EH (cell line): ENCODE measurements around the gene GPRASP2.

Experiments used
- DNase-seq: peaks from one replicate; pipeline ENCODE4 v3.0.0-alpha.2; 2015; ENCODE audit warnings: low read depth

Gene GPRASP2

DNA sequence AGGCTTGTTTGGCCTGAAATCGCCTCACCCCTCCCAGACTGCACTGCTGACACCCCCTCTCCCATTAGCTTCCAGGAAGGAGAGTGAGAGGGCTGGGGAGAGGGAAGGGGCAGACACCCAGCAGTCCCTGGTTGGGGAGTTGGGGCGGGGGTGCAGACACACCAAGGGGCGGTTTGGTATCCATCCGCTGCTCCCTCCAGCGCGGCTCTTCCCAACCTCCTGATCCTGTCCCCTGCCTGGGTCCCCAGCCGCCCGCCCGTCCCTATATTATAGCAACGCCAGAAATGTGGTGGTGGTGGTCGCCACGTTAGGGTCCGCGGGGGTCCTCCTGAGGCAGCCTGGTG is 33.2 kb downstream of the GPRASP2 start:
- DNase-seq = no peak

DNA sequence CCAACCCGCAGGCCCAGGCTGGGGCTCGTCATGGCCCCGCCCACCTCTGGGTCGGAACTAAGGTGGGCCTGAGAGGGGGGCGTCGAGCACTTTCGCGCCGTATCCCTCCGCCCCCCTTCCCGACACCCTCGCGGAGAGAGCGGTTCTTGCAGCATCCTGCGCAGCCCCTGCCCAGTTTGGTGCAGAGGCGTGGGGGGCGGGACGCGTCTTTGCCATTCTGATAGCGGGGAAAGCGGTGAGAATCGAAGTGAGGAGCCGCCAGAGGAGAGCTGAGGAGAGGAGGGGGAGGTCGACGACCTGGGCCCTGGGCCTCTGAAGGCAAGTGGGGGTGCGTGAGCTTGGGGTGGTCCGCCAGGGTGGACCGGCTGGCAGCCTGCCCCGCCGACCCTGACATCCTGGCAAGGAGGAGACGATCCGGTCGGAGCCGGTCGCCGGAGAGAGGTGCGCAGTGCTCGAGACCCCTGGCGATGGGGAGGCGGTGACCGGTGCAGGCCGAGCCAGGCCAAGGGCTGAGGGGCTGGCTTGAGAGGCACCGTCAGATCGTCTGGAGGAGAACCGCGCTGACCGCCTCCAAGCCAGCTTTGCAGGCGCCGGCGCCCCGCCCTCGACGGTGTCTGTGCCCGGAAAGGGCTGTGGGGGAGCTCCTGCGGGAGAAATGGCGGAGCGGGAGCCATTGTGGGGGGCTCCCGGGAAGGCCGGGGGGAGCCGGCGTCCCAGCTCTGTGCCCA is 33.8 kb downstream of the GPRASP2 start:
- DNase-seq = peak; percentile 25

DNA sequence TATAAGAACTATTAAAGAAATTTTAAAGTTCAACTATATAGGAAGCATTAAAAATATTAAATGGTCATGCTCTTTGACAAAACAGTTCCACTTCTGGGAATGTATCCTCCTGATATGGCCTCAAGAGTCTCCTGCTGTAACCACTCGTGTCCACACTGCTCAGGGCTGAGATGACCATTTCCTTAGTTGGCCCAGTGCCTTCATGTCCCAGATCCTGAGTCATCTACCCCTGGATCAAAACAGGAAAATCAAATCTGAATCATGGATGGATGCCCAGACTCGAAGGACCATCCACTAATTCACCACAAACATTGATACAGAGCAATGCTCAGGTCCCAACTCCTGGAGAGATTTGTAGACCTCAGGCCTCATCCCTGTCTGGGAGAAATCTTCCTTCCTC is 53.0 kb downstream of the GPRASP2 start:
- peak; percentile 85 for DNase-seq

DNA sequence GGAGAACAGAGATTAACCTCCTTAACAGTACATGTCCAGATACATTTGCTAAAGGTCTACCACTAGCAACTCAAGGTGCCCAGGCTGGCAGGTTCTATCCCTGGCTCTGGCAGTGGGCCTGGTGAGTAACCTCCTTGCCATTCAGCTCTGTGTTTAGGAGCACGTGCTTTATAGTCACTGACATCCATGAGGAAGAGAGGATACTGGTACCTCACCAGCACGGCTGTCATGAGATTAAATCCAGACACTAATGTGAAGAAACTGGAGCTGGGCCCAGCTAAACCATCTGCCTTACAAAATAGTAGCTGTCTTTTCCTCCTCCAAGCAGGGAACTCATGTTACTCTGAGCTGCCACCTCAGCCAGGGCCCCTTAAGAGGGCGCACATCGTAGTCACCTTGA is 53.6 kb downstream of the GPRASP2 start:
- DNase-seq = peak; percentile 77

DNA sequence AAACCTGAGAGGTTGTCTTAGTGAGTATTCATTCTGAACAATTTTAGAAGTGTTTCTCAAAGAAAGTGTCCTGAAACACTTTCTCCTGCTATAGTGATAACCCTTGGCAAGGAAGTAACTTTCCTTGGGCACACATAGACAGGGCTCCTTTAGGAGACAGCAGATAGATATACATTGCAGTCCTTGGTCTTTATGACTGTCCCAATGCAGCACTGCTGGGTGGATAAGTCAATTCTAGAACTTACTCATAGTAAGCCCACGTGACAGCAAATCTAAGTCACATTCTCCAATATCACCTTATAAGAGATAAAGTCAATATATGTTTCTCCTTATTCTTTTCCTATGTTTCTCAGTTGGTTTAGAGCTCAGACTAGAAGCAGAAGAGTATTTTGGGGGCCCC is 55.0 kb downstream of the GPRASP2 start:
- DNase-seq = no peak
